Tibial nerve (tissue), 4 donors: ENCODE results near the gene CAMK1. TPM values are rescaled to one million over a fixed set of nuclear protein-coding genes. Genes with fewer than 3 reads are reported as not detected.

ENCODE experiments used
- DNase-seq, 2 donors: peaks; one replicate each; pipeline ENCODE4 v3.0.0-alpha.2; 2019; ENCODE audit warnings: low spot score in 2 of 2
- H3K27ac ChIP-seq, 4 donors: fragments of 200-600 bp; sonication (generic) in 3 of 4; one replicate each; pipeline ENCODE4 v1.5.1; 2017 to 2019; ENCODE audit warnings: mild to moderate bottlenecking in 1 of 4
- H3K27me3 ChIP-seq, 2 donors: fragments of 200-600 bp; sonication (generic) in 1 of 2; one replicate each; pipeline versions ENCODE4 v1.5.1 to v1.6.0; 2017 to 2019
- H3K36me3 ChIP-seq, 3 donors: fragments of 200-600 bp; sonication (generic); one replicate each; pipeline ENCODE4 v1.5.1; 2018 to 2019
- H3K4me1 ChIP-seq, 4 donors: fragments of 200-600 bp; sonication (generic) in 3 of 4; one replicate each; pipeline ENCODE4 v1.5.1; 2017 to 2019
- H3K4me3 ChIP-seq, 4 donors: fragments of 200-600 bp; sonication (generic) in 3 of 4; one replicate each; pipeline ENCODE4 v1.5.1; 2017 to 2019; ENCODE audit warnings: mild to moderate bottlenecking in 1 of 4, moderate library complexity in 1 of 4
- H3K9me3 ChIP-seq, 4 donors: fragments of 200-600 bp; sonication (generic) in 3 of 4; one replicate each; pipeline ENCODE4 v1.5.1; 2017 to 2019
- CTCF ChIP-seq, 5 experiments: fragments of 200-600 bp in 3 of 5; fragments of 450-650 bp in 2 of 5; sonication (generic) in 3 of 5; IDR thresholded peaks; one replicate each; pipeline ENCODE4 v1.5.1; 2016 to 2019; ENCODE audit warnings: antibody characterized with exemption in 5 of 5, mild to moderate bottlenecking in 3 of 5, moderate library complexity in 2 of 5
- EP300 ChIP-seq, 2 donors: sonication (generic); formaldehyde crosslinking; IDR thresholded peaks; one replicate each; pipeline ENCODE4 v1.6.1; 2017; ENCODE audit warnings: antibody characterized with exemption in 2 of 2, mild to moderate bottlenecking in 1 of 2
- POLR2A ChIP-seq, 2 donors: fragments of 450-650 bp; IDR thresholded peaks; one replicate each; pipeline ENCODE4 v1.6.1; 2017; ENCODE audit warnings: antibody characterized with exemption in 2 of 2, mild to moderate bottlenecking in 2 of 2, moderate library complexity in 2 of 2
- WGBS, 2 donors: methylation state at CpG; one replicate each; pipeline ENCODE4 v1.1.5; 2018; 5-methylcytosine and 5-hydroxymethylcytosine counted together
- total RNA-seq, 4 donors: library from RNA; depleted of rRNA; stranded (reverse); fragments of >200 nt; gene quantifications; one replicate each; pipeline ENCODE4 v1.1.0, GENCODE V29; 2016

CAMK1 gene
- total RNA-seq, 4 donors from 2014 or later: 60.3 to 94.8 (median 72.2) TPM

- H3K27me3 ChIP-seq: no peaks in the 10 kb centered on the region
- WGBS, 2 donors: 60 to 62% methylated on average over 6 of the region's 6 CpGs
- no peaks in the 10 kb centered on the region for H3K9me3 ChIP-seq
- TF ChIP-seq CTCF (IDR thresholded peaks at IDR 0.05) (no peak), EP300 (IDR thresholded peaks at IDR 0.05) (no peak), POLR2A (IDR thresholded peaks at IDR 0.05) (no peak)
- peak overlapping the region in 3 of 4 donors; percentile 91 to 97 (median 93) for H3K27ac ChIP-seq
- peaks cover 0 to 21% (median 0%) of the 10 kb centered on the region in 3 donors for H3K36me3 ChIP-seq
- DNase-seq: no peak
- peaks cover 0 to 44% (median 27%) of the 10 kb centered on the region in 4 donors for H3K4me1 ChIP-seq
- H3K4me3 ChIP-seq: peak overlapping the region in 1 of 4 donors; percentile 93
These were observed 1.5 kb downstream of the CAMK1 start for GRCh38 chr3:9768141-9768775.

GRCh38 chr3:9767418-9767817, 2.3 kb downstream of the CAMK1 start:
- peak overlapping the region in 2 of 4 donors; percentile 93 to 97 for H3K27ac ChIP-seq
- WGBS, 2 donors: 63 to 64% methylated on average over 7 of the region's 7 CpGs

GRCh38 chr3:9765865-9766264, 3.9 kb downstream of the CAMK1 start:
- no peak overlapping the region for H3K4me3 ChIP-seq
- TF ChIP-seq EP300 (IDR thresholded peaks at IDR 0.05): no peak
- no peak for TF ChIP-seq POLR2A (IDR thresholded peaks at IDR 0.05)
- TF ChIP-seq CTCF (IDR thresholded peaks at IDR 0.05): no peak
- no peaks in the 10 kb centered on the region for H3K9me3 ChIP-seq
- no peak overlapping the region for H3K27ac ChIP-seq
- H3K36me3 ChIP-seq: peaks cover 0 to 45% (median 0%) of the 10 kb centered on the region in 3 donors
- no peaks in the 10 kb centered on the region for H3K27me3 ChIP-seq
- H3K4me1 ChIP-seq: peaks cover 0 to 40% (median 26%) of the 10 kb centered on the region in 4 donors
- WGBS, 2 donors: 88 to 97% methylated on average over 4 of the region's 4 CpGs
- no peak for DNase-seq

More at GRCh38 chr3:9767418-9767817, 2.3 kb downstream of the CAMK1 start:
- Histone ChIP-seq H3K4me3 (no peak overlapping the region), H3K9me3 (no peaks in the 10 kb centered on the region), H3K27me3 (no peaks in the 10 kb centered on the region), H3K4me1 (peaks cover 0 to 44% (median 27%) of the 10 kb centered on the region in 4 donors), H3K36me3 (peaks cover 0 to 30% (median 0%) of the 10 kb centered on the region in 3 donors)
- TF ChIP-seq EP300 (IDR thresholded peaks at IDR 0.05): no peak
- TF ChIP-seq CTCF (IDR thresholded peaks at IDR 0.05): no peak
- no peak for TF ChIP-seq POLR2A (IDR thresholded peaks at IDR 0.05)
- no peak for DNase-seq

- no peaks in the 10 kb centered on the region for H3K27me3 ChIP-seq
- peaks cover 0 to 75% (median under 1%) of the 10 kb centered on the region in 3 donors for H3K36me3 ChIP-seq
- no peak overlapping the region for H3K4me3 ChIP-seq
- WGBS, 2 donors: 85 to 86% methylated on average over 8 of the region's 8 CpGs
- no peak overlapping the region for H3K27ac ChIP-seq
- H3K9me3 ChIP-seq: no peaks in the 10 kb centered on the region
- H3K4me1 ChIP-seq: peaks cover 0 to 13% (median 1%) of the 10 kb centered on the region in 4 donors
- no peak for DNase-seq
- TF ChIP-seq EP300 (IDR thresholded peaks at IDR 0.05) (no peak), POLR2A (IDR thresholded peaks at IDR 0.05) (no peak), CTCF (IDR thresholded peaks at IDR 0.05) (no peak)
These were observed 6.9 kb downstream of the CAMK1 start for GRCh38 chr3:9762871-9763270.

GRCh38 chr3:9761919-9762318, 7.8 kb downstream of the CAMK1 start:
- Histone ChIP-seq H3K36me3 (peaks cover under 1 to 85% (median 4%) of the 10 kb centered on the region in 3 donors), H3K4me1 (peaks cover 0 to 3% (median 0%) of the 10 kb centered on the region in 4 donors), H3K4me3 (no peak overlapping the region), H3K9me3 (no peaks in the 10 kb centered on the region), H3K27me3 (no peaks in the 10 kb centered on the region), H3K27ac (no peak overlapping the region)
- WGBS, 2 donors: 90 to 95% methylated on average over 5 of the region's 5 CpGs
- no peak for TF ChIP-seq POLR2A (IDR thresholded peaks at IDR 0.05)
- no peak for TF ChIP-seq CTCF (IDR thresholded peaks at IDR 0.05)
- no peak for TF ChIP-seq EP300 (IDR thresholded peaks at IDR 0.05)
- DNase-seq: no peak
